Measurements from ENCODE around the gene RAX2.
A peak's percentile ranks its signal among the peaks of the same experiment; 100 is the strongest.
"Not testable (repeated sequence)": the region's sequence is repeated elsewhere in the genome, so short reads cannot be mapped to it uniquely, and the experiment has no call there.

RAX2 gene

GRCh38 chr19:3767050-3767449, 5.0 kb downstream of the RAX2 start:
- Mint-ChIP-seq H3K4me1 (peaks cover 9 to 17% of the 10 kb centered on the region in 2 donors), H3K36me3 (peaks cover 34 to 39% of the 10 kb centered on the region in 2 donors), H3K27me3 (no peaks in the 10 kb centered on the region), H3K9me3 (no peaks in the 10 kb centered on the region), H3K4me3 (no peak overlapping the region), H3K27ac (no peak overlapping the region)
- no peak for ATAC-seq (replicated peaks)
- DNase-seq: no peak

DNA sequence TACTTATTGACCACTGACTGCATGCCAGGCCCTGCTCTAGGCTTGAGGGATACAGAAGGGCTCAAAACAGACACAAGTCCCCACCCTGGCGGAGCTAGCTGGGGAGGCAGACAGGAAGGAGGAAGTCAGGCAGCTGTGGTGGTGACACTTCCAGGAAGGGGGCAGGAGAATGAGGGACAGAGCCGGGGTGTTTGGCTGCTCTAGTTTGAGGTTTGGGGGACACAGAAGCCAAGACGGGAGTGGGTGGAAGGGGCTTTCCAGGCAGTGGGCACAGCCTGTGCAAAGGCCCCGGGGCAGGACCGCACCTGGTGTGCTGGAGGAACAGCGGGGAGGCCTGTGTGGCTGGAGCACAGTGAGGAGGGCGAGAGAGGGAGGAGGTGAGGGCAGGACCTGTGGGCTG, 5.5 kb downstream of the RAX2 start:
- H3K36me3 Mint-ChIP-seq: peaks cover 34 to 39% of the 10 kb centered on the region in 2 donors
- DNase-seq: no peak
- peaks cover 0 to 2% of the 10 kb centered on the region in 2 donors for H3K9me3 Mint-ChIP-seq
- H3K27me3 Mint-ChIP-seq: no peaks in the 10 kb centered on the region
- H3K4me3 Mint-ChIP-seq: no peak overlapping the region
- ATAC-seq (replicated peaks): no peak
- peak overlapping the region; percentile 47 for H3K27ac Mint-ChIP-seq
- H3K4me1 Mint-ChIP-seq: peaks cover 14 to 22% of the 10 kb centered on the region in 2 donors

GRCh38 chr19:3765757-3766156, 6.3 kb downstream of the RAX2 start:
- H3K36me3 Mint-ChIP-seq: peaks cover 33 to 38% of the 10 kb centered on the region in 2 donors
- DNase-seq; H3K27me3 Mint-ChIP-seq; ATAC-seq (replicated peaks); H3K9me3 Mint-ChIP-seq; H3K4me3 Mint-ChIP-seq; H3K27ac Mint-ChIP-seq: not testable (repeated sequence)
- peaks cover 20 to 29% of the 10 kb centered on the region in 2 donors for H3K4me1 Mint-ChIP-seq

- peaks cover 0 to 2% of the 10 kb centered on the region in 2 donors for H3K9me3 Mint-ChIP-seq
- peaks cover 33 to 37% of the 10 kb centered on the region in 2 donors for H3K36me3 Mint-ChIP-seq
- no peak overlapping the region for H3K27ac Mint-ChIP-seq
- peaks cover 20 to 34% of the 10 kb centered on the region in 2 donors for H3K4me1 Mint-ChIP-seq
- no peaks in the 10 kb centered on the region for H3K27me3 Mint-ChIP-seq
- no peak for DNase-seq
- no peak for ATAC-seq (replicated peaks)
- no peak overlapping the region for H3K4me3 Mint-ChIP-seq
Observed at GRCh38 chr19:3765121-3765520, 6.9 kb downstream of the RAX2 start.

DNA sequence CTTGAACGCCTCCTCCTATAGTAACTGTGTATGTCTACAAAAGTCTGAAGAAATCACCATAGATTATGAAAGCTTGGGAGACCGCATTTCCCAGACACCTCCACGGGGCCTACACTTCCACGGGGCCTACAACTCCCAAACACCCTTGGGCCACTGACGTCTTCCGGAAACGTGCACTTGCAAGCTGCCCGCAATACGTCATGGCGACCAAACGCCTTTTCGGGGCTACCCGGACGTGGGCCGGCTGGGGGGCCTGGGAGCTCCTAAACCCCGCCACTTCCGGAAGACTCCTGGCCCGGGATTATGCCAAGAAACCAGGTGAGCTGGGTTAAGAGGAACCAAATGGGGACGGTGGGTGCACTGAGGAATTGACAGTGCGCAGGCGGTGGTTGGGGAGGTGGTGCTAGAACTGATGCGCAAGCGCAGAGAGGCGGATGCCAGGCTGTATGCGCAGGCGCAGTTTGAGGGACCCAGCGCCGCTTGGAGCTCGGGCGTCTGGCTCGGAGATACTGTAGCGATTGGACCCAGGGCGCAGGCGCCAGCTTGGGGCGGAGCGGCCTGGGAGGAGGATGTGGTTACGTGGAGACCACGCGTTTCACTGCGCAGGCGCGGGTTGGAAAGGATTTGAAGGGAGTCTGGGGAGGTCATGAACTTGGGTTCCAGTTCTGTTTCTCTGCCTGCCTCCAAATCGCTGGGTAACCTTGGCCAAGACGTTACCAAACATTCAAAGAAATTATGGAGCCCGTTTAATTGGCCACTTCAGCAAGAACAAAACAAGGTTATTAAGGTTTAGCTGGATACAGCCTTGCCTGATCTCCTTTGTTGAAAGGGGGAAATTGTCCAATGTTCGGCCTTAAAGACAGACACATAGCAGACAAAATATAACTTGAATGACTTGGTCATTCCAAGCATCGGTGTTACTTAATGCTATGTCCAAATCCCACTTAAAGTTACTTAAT, 9.2 kb downstream of the RAX2 start, which contains the start of gene MRPL54:
Gene MRPL54, plus strand, starts transcription at position 182 of the 959 bp plus-strand sequence. Its CDS starts 19 bp downstream, at position 201.
- Mint-ChIP-seq H3K4me3 (peak within 1 kb of the TSS; percentile 98 to 99), H3K9me3 (peaks cover 0 to 2% of the 10 kb centered on the region in 2 donors), H3K27me3 (no peaks in the 10 kb centered on the region), H3K27ac (peak within 1 kb of the TSS; percentile 100), H3K4me1 (peaks cover 26 to 45% of the 10 kb centered on the region in 2 donors), H3K36me3 (peaks cover 16 to 24% of the 10 kb centered on the region in 2 donors)
- peak; percentile 88 to 90 for ATAC-seq (replicated peaks)
- DNase-seq: peak; percentile 99

DNA sequence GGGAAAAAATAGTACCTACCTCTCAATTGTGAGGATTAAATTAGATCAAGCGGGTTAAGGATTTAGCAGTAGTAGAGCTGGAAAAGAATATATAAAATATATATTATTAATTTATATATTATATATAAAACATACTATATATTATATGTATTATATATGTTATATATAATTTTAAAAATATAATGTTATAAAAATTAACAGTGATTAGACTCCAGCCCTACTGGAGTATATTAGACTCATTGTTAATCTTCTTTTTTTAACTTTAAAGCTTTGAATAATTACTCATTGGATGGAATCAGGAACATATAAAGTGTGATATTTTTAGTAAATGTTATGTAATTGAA, 9.9 kb downstream of the RAX2 start:
- Mint-ChIP-seq H3K36me3 (peaks cover 16 to 20% of the 10 kb centered on the region in 2 donors), H3K4me1 (peaks cover 26 to 45% of the 10 kb centered on the region in 2 donors), H3K4me3 (peak overlapping the region; percentile 98 to 99), H3K9me3 (peaks cover 0 to 2% of the 10 kb centered on the region in 2 donors), H3K27me3 (no peaks in the 10 kb centered on the region), H3K27ac (peak overlapping the region; percentile 99)
- ATAC-seq (replicated peaks) (no peak), DNase-seq (no peak)

GRCh38 chr19:3761382-3762129, 10.5 kb downstream of the RAX2 start, which contains the start of gene APBA3:
TSS of gene APBA3 (minus strand) at chr19:3761692. CDS start at chr19:3760264, 1,428 bp downstream.
- Mint-ChIP-seq H3K9me3 (peaks cover 0 to 2% of the 10 kb centered on the region in 2 donors), H3K4me3 (peak within 1 kb of the TSS; percentile 98 to 99), H3K4me1 (peaks cover 24 to 42% of the 10 kb centered on the region in 2 donors), H3K27ac (peak within 1 kb of the TSS; percentile 100), H3K27me3 (no peaks in the 10 kb centered on the region), H3K36me3 (peaks cover 12 to 20% of the 10 kb centered on the region in 2 donors)
- DNase-seq (peak; percentile 91), ATAC-seq (replicated peaks) (peak; percentile 61 to 62)

GRCh38 chr19:3760871-3761361, 11.1 kb downstream of the RAX2 start:
- Mint-ChIP-seq H3K27ac (peak overlapping the region; percentile 99), H3K4me1 (peaks cover 20 to 39% of the 10 kb centered on the region in 2 donors), H3K27me3 (no peaks in the 10 kb centered on the region), H3K9me3 (peaks cover 0 to 2% of the 10 kb centered on the region in 2 donors), H3K4me3 (peak overlapping the region; percentile 94 to 99), H3K36me3 (peaks cover 7 to 17% of the 10 kb centered on the region in 2 donors)
- no peak for DNase-seq
- ATAC-seq (replicated peaks): no peak

DNA sequence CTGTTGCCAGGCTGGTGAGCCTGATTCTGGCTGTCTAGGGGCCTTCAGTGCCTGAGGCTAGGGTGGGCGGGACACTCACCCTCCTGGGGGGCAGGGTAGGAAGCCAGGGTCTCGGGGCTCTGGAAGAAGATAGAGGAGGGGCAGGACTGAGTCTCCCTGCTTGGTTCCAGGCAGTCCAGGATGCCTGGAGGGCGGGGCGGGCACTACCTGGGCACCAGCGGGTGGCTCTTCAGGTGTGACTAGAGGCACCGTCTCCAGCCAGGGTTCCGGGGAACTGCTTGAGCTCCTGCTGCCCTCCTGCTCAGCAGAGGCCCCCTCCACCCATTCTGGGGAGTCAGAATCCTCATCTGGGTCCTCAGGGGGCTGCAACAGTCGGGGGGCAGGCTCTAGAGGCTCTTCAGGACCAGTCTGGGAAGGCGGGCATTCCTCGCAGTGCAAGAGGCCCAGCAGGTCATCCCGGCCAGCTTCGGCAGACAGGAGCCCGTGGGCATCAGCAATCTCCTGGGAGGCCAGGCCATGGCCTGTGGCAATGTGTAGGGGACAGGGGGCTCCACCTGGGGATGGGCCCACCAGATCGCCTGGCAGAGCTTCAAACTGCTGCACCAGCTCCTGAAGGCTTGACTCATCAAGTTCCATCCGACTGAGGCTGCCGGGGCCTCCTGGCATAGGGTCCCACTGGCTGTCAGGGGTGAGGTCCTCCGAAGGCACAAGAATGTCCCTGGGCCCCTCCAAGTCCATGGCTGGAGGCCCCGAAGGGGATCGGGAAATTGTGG, 12.4 kb downstream of the RAX2 start:
- Mint-ChIP-seq H3K4me1 (peaks cover 25 to 50% of the 10 kb centered on the region in 2 donors), H3K9me3 (peaks cover 0 to 2% of the 10 kb centered on the region in 2 donors), H3K27me3 (no peaks in the 10 kb centered on the region), H3K27ac (peak overlapping the region; percentile 56), H3K4me3 (peak overlapping the region; percentile 28 to 46), H3K36me3 (peaks cover 13 to 25% of the 10 kb centered on the region in 2 donors)
- DNase-seq (no peak), ATAC-seq (replicated peaks) (no peak)

DNA sequence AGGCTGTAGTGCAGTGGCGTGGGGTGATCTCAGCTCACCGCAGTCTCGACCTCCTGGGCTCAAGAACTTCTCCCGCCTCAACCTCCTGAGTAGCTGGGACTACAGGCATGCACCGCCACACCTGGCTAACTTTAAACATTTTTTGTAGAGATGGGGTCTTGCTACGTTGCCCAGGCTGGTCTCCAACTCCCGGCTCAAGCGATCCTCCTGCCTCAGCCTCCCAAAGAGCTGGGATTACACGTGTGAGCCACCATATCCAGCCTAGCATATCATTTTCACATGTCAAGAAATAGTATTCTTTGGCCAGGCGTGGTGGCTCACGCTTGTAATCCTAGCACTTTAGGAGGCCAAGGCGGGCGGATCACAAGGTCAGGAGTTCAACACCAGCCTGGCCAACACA, 13.7 kb downstream of the RAX2 start:
- not testable (repeated sequence) for ATAC-seq (replicated peaks); DNase-seq; H3K27me3 Mint-ChIP-seq; H3K27ac Mint-ChIP-seq; H3K4me3 Mint-ChIP-seq; H3K9me3 Mint-ChIP-seq
- Mint-ChIP-seq H3K4me1 (peaks cover 25 to 54% of the 10 kb centered on the region in 2 donors), H3K36me3 (peaks cover 14 to 34% of the 10 kb centered on the region in 2 donors)

DNA sequence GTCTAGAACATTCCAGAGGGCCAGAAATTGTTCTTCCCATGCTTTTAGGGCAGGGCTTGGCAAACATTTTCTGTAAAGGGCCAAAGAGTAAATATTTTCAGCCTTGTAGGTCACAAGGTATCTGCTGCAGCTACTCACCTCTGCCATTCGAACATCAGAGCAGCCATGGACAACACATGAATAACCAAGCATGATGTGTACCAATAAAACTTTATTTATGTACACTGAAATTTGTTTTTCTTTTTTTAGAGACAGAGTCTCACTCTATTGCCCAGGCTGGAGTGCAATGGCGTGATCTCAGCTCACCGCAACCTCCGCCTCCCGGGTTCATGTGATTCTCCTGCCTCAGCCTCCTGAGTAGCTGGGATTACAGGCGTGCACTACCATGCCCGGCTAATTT, 14.3 kb downstream of the RAX2 start:
- not testable (repeated sequence) for H3K27me3 Mint-ChIP-seq; ATAC-seq (replicated peaks); H3K27ac Mint-ChIP-seq; H3K4me3 Mint-ChIP-seq; DNase-seq; H3K9me3 Mint-ChIP-seq
- Mint-ChIP-seq H3K4me1 (peaks cover 22 to 48% of the 10 kb centered on the region in 2 donors), H3K36me3 (peaks cover 14 to 35% of the 10 kb centered on the region in 2 donors)

GRCh38 chr19:3753631-3754410, 18.2 kb downstream of the RAX2 start:
- H3K4me1 Mint-ChIP-seq: peaks cover 5 to 17% of the 10 kb centered on the region in 2 donors
- H3K27ac Mint-ChIP-seq: no peak overlapping the region
- DNase-seq: no peak
- no peak for ATAC-seq (replicated peaks)
- H3K27me3 Mint-ChIP-seq: no peaks in the 10 kb centered on the region
- no peak overlapping the region for H3K4me3 Mint-ChIP-seq
- peaks cover 35 to 55% of the 10 kb centered on the region in 2 donors for H3K36me3 Mint-ChIP-seq
- H3K9me3 Mint-ChIP-seq: no peaks in the 10 kb centered on the region

DNA sequence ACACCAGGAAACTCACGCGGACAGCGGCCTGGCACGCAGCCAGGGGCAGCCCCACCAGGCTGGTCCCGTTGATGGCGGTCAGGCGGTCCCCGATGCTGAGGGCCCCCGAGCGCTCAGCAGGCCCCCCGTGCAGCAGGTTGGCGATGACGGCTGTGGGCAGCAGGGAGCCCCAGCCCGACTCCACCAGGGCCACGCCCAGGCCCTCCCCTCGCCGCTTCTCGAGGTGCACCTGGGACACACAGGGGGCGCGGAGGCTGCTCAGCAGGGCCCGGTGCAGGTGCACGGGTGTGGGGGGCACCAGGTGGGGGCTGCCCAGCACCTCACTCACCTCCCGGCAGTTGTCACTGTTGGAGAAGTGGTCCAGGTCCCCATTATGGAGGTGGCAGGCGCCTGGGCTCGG, 19.5 kb downstream of the RAX2 start:
- Mint-ChIP-seq H3K4me3 (no peak overlapping the region), H3K27ac (no peak overlapping the region), H3K36me3 (peaks cover 35 to 52% of the 10 kb centered on the region in 2 donors), H3K9me3 (no peaks in the 10 kb centered on the region), H3K4me1 (peaks cover 5 to 17% of the 10 kb centered on the region in 2 donors), H3K27me3 (no peaks in the 10 kb centered on the region)
- DNase-seq (no peak), ATAC-seq (replicated peaks) (no peak)

Measured in stimulated activated naive B cell treated with anti-CD40 and anti-IgM and Interleukin-4, amounts not matched to agents 10 μg/mL and 1 μg/mL and 100 μg/mL, for 72 hours (primary cell).